AG09309 (cell line): ENCODE results near the gene PRAMEF9.
"Not testable (repeated sequence)": the region's sequence is repeated elsewhere in the genome, so short reads cannot be mapped to it uniquely, and the experiment has no call there.

ENCODE experiments used
- DNase-seq: peaks from one replicate; pipeline ENCODE4 v3.0.0-alpha.2; 2010; ENCODE audit warnings: low read depth
- H3K4me3 ChIP-seq: 2 replicates; pipeline ENCODE4 v1.5.1; 2011; ENCODE audit warnings: mild to moderate bottlenecking, low read depth, low read length, moderate library complexity; ENCODE audit not compliant: control insufficient read depth
- TF ChIP-seq, protein P1 (sequence below): IDR thresholded peaks from 2 replicates; pipeline ENCODE4 v1.5.1; 2011; ENCODE audit warnings: mild to moderate bottlenecking, low read depth, low read length, inconsistent platforms; ENCODE audit not compliant: insufficient read depth, control insufficient read depth; ENCODE audit errors: missing control alignments

Gene PRAMEF9

DNA sequence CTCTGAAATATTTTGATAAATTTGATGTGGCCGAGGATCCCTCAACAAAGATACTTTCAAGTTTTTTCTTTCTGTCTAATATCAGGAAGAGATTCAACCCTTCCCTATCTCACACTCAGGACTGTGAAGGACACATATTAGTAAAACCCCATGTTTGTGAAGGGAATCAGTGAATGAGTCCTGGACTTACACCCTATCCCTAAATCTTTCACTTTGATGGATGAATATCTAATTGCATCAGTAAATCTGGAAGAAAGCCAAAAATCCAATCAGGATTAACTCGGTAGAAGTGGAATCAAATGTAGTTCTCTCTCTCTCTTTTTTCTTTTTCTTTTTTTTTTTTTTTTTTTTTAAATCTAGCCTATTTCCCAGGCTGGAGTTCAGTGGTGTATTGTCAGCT lies at the start of gene PRAMEF9:
PRAMEF9 (plus strand) TSS at position 301 of the 400 bp plus-strand sequence. CDS start 3,433 bp downstream, outside the sequence.
- not testable (repeated sequence) for DNase-seq, H3K4me3 ChIP-seq

DNA sequence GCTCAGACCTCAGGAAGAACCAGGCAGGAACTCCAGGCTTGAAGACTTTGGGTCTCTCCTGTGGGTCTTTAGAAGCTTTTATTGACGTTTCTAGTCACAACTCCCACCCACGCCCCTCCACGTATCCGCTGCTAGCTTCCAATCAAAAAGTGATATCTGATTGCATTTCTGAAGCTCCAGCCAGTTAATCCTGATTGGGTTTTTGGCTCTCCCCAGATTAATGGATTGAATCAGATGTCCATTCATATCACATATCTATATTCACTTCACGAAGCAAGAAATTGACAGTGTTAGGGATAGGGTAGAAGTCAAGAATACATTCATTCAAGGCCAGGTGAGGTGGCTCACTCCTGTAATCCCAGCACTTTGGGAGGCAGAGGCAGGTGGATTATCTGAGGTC lies 15.7 kb upstream of the PRAMEF9 start, which contains the start of gene PRAMEF26:
PRAMEF26 (minus strand) TSS at position 101 of the 400 bp plus-strand sequence. CDS start 2,914 bp downstream, outside the sequence.
- not testable (repeated sequence) for H3K4me3 ChIP-seq, DNase-seq

DNA sequence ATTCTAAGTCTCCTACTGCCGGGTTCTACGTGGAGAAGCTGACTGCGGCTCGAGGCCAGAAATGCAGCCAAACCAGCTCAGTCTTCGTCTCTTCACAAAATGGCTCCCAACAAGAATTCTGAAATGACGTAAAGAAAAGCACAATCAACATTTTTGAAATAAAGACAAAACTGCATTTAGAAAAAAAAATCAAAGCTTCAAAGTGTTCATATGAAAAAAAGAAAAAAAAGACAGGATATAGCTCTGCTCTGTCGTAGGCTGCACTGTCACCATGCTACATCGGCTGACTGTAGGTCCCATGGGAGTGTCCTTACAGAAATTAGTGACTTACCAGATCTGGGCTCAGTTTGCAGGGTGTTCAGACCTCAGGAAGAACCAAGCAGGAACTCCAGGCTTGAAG lies 6.1 kb upstream of the PRAMEF9 start, which contains the start of gene HNRNPCL4:
HNRNPCL4 (minus strand) TSS at position 101 of the 400 bp plus-strand sequence. CDS start 164 bp downstream, outside the sequence.
- not testable (repeated sequence) for H3K4me3 ChIP-seq, DNase-seq

- not testable (repeated sequence) for DNase-seq, H3K4me3 ChIP-seq
Measured at GRCh38 chr1:13201309-13201708, 29.7 kb downstream of the PRAMEF9 start, which contains the start of gene PRAMEF13. Gene PRAMEF13 (minus strand): TSS chr1:13201409. CDS start chr1:13199589, 1,820 bp downstream.

DNA sequence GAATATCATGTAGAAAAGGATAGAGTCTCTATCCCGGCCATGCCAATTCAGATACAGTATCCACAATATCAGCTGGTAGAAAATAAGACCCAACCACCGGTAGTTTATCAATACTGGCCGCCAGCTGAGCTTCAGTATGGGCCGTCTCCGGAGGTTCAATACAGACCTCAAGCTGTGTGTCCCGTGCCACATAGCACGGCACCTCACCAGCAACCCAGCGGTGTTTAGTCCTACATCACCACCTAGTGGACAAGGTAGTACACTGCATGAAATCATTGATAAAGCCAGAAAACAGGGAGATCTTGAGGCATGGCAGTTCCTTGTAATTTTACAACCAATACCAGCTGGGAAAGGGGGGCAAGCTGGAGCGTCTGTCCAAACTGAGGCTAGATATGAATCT lies 37.1 kb downstream of the PRAMEF9 start:
- not testable (repeated sequence) for DNase-seq, H3K4me3 ChIP-seq

DNA sequence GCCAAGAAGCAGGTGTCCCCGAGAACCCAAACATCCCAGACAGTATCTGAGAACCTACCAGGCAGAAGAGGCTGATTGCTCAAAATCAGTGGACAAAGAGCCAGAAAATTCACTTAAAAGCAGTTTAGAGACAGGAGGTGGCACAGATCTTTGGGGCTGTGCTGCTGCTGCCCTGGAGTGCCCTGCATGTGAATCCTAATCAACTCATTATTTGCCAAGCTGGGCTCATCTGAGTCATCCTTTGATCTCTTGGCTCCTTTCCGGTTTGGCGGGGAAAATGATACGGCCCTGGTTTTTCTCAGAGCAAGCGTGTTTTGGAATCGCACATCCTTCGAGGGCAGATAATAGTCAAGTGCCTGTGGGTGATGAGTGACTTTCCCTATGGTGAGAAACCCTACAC lies 45.0 kb downstream of the PRAMEF9 start:
- H3K4me3 ChIP-seq, DNase-seq: not testable (repeated sequence)

DNA sequence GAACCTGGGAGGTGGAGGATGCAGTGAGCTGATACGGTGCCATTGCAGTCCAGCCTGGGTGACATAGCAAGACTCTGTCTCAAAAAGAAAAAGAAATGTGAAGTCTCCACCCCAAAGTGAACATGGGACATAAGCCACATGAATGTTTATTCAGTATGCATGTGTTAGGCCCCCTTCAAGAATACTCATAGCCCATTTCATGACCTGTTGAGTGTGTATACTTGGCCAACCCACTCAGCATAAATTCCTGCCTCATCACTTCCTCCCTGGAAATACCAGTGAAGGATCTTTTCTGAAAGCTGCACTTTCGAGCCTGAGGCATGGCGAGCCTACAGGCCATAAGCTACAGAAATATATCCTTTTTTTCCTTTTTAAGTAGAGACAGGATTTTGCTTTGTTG lies 47.6 kb downstream of the PRAMEF9 start:
- not testable (repeated sequence) for DNase-seq, H3K4me3 ChIP-seq

DNA sequence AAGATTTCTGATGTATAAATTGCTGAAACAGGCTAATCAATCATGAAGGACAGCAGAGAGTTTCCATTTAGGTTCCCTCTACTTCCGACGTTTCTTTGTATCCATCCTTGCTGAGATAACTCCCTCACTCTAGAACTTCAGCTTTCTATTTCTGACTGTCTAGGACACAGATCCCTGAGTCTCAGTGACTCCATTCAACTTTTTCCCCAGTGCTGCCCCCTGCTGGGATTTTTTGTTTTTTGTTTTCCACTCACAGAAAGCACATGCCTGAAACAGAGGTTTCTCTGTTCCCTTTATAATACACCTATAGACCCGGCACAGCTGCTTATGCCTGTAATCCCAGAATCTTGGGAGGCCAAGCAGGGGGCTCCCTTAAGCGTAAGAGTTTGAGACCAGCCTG lies 51.1 kb downstream of the PRAMEF9 start:
- DNase-seq, H3K4me3 ChIP-seq: not testable (repeated sequence)

DNA sequence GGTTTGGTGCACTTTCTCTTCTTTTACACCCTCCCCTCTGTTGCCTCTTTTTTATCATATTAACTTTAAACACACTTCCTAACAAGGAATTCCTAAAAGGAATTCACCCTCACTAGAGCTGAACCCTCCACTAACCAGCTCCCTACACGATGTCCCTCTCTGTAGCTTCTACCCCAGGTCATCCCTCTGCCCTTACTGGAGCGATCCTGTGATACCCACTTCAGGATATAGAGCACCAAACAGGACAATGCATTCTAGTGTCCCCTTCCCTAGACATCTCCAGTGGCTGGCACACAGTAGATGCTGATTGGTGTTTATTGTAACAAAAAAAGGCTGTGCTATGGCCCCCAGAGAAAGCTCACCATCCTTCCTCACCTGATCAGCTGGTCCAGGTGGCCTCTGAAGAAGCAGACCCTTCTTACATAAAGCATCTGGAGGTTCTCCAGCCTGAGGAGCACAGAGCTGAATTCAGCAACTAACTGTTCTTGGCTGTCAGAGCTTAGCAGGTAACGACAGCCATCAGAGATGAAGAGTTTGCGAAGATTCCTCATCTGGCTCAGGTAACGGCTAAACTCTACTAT lies 52.9 kb downstream of the PRAMEF9 start:
- no peak for DNase-seq
- TF ChIP-seq, protein P1, sequence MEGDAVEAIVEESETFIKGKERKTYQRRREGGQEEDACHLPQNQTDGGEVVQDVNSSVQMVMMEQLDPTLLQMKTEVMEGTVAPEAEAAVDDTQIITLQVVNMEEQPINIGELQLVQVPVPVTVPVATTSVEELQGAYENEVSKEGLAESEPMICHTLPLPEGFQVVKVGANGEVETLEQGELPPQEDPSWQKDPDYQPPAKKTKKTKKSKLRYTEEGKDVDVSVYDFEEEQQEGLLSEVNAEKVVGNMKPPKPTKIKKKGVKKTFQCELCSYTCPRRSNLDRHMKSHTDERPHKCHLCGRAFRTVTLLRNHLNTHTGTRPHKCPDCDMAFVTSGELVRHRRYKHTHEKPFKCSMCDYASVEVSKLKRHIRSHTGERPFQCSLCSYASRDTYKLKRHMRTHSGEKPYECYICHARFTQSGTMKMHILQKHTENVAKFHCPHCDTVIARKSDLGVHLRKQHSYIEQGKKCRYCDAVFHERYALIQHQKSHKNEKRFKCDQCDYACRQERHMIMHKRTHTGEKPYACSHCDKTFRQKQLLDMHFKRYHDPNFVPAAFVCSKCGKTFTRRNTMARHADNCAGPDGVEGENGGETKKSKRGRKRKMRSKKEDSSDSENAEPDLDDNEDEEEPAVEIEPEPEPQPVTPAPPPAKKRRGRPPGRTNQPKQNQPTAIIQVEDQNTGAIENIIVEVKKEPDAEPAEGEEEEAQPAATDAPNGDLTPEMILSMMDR: no peak
- no peak overlapping the region for H3K4me3 ChIP-seq

GRCh38 chr1:13225675-13226204 lies 54.1 kb downstream of the PRAMEF9 start, which contains the start of gene PRAMEF18:
Gene PRAMEF18 (minus strand): TSS chr1:13226154. CDS start chr1:13226106, 48 bp downstream.
- DNase-seq: not testable (repeated sequence)

DNA sequence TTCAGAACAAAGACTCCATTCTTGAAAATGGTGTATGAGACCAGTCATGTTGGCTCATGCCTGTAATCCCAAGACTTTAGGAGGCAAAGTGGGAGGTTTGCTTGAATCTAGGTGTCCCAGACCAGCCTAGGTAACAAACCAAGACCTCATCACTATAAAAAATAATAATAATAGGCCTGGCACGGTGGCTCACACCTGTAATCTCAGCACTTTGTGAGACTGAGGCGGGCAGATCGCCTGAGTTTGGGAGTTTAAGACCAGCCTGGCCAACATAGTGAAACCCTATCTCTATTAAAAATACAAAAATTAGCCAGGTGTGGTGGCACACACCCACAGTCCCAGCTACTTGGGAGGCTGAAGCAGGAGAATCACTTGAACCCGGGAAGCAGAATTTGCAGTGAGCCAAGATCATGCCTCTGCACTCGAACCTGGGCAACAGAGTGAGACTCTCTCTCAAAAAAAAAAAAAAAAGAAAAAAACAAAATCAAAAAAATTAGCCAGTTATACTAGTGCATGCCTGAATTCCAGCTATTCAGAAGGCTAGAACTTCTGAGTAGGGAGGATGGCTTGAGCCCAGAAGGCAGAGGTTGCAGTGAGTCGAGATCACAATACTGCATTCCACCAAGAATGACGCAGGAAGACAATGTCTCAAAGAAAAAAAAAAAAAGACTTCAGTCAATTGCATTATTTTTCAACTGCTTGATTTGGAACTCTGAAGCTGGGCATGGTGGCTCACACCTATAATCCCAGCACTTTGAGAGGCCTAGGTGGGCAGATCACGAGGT lies 55.8 kb downstream of the PRAMEF9 start:
- not testable (repeated sequence) for H3K4me3 ChIP-seq, DNase-seq

More at GRCh38 chr1:13225675-13226204, 54.1 kb downstream of the PRAMEF9 start, which contains the start of gene PRAMEF18:
- H3K4me3 ChIP-seq: not testable (repeated sequence)

- H3K4me3 ChIP-seq: no peak overlapping the region
- TF ChIP-seq, protein P1: no peak
- no peak for DNase-seq
Measured at GRCh38 chr1:13228343-13228781, 56.7 kb downstream of the PRAMEF9 start.
